GM21619 (cell line): Measurements from ENCODE around the gene RAD51B.

Experiments used
- ATAC-seq: cut with Tn5 transposase; IDR thresholded peaks from one replicate; pipeline ENCODE4 v1.9.1; 2021; ENCODE audit not compliant: unreplicated experiment

RAD51B gene

DNA sequence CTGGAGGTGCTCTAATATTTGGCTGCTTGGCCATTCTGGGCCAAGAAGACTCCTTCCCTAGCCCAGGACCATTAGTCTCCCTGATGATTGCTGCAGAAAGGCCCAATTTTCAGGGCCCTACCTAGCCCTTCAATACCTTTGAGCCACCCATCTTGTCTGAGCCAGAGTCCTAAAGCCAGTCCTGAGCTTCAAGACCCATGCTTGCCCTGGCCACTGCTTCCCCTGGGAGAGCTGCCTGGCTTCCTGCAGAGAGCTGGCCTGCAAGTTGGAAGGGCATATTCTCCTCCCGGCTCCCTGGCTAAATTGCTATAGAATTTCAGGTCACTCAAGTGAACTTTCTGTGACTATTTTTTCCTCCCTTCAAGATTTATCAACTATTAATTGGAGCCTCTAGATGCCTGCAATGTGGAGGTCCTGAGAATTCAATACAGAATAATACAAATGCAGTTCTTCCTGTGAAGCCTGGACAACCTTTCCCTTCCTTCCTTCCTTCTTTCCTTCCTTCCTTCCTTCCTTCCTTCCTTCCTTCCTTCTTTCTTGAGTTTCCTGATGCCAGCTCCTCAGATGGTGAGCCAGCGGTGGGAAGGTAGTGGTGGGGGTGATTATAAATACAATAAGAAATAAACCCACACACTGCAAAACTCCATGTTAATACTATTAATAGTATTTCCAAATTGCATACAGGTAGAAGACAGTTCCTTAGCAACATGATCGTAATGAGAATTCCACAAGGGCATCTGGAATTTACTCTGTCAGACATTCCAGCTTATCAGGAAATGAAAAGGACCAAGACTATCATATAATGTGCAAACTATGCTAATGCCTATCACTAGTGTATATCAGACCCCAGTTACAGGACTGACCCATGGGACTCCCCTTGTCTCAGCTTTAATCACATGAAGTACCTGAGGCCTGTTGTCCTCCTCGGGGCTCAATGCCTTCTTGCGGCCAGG, 865.2 kb downstream of the RAD51B start:
- ATAC-seq: no peak

DNA sequence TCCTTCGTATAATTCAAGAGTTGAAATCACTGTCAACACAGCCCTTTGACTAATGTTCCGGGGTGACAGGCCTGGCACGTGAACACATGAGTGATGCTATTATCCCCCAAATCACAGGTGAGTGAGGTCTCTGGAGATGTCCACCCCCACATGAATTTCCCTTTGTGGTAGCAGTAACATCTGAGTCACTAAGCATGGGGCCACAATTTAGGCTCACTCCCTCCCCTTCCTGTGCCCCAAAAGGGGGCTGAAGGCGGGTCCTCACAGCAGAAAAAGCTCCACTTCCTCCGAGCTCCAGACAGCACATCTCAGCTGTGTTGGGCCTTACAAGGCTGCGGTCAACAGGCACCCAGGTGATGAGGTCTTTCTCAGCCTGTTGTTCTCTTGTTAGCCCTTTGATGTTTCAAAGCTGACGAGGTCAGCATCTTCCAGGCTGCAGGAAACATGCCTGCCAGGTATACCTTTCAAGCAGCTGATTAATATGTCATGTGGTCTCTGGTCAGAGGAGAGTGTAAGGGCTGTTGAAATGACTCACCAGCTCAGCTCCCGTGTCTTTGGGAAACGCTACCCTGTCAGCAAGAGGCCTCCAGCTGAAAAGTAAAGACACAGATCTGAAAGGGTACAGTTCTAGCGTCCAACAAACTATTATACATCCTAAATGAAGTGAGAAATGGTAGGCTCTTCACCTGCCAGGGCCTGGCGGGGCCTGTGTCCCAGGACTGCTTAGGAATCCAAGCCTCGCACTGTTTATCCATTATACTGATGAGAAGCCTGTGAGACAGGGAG, 866.0 kb downstream of the RAD51B start:
- peak; percentile 76 for ATAC-seq

DNA sequence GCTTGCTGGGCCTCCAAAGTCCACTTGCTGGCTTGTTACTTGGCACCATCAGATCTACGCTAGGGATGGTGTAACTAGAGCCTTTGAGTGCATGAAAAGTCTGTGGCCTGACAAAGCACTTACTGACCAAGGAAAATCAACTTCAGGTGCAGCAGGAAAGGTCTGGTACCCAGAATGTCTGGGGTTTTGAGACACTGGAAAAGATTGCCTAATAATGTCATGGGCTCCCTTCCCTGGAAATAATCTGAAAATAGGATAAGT, 866.6 kb downstream of the RAD51B start:
- ATAC-seq: no peak

DNA sequence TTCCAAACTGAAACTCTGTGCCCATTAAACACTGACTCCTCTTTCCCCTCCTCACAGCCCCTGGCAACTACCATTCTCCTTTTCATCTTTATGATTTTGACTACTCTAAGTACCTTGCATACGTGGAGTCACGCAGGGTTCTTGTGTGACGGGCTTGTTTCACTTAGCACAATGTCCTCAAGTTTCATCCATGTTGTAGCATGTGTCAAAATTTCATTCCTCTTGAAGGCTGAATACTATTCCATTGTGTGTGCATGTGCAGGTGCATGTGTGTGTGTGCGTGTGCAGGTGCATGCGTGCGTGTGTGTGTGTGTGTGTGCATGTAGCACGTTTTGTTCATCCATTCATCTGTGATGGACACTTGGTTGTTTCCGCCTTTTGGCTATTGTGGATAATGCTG, 867.1 kb downstream of the RAD51B start:
- ATAC-seq: no peak

DNA sequence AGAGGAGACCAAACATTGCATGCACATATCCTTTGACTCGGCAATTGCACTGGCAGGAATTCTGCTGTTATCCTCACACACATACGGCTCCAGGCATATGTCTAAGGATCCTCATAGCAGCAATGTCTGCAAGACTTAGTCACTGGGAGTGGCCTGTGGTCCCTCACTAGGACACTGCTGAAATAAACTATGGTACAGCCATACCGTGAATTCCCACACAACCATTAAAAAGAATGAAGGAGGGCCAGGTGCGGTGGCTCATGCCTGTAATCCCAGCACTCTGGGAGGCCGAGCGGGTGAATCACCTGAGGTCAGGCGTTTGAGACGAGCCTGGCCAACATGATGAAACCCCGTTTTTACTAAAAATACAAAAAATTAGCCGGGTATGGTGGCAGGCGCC, 868.2 kb downstream of the RAD51B start:
- no peak for ATAC-seq

DNA sequence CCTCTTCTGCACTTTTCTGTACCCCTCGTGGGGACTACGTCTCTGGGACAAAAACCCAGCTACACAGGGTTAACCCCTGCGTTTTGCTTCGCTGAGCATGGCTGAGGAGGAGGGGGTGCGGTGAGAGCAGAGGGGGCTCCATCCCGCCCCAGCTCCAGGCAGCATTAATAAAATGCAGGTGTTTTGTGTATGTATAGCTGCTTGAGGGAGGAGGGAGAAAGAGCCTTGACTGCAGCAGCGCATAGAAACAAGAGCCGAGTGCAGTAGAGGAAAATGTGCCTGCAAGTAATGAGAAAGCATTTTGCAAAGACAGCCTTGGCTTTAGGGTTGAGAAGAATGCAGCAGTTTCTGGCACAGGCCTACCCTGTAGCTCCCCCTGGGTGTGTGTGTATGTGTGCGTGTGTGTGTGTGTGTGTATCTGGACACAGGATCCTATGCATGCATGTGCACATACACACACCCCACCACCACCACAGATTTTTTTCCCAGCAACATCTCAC, 869.3 kb downstream of the RAD51B start:
- ATAC-seq: no peak

DNA sequence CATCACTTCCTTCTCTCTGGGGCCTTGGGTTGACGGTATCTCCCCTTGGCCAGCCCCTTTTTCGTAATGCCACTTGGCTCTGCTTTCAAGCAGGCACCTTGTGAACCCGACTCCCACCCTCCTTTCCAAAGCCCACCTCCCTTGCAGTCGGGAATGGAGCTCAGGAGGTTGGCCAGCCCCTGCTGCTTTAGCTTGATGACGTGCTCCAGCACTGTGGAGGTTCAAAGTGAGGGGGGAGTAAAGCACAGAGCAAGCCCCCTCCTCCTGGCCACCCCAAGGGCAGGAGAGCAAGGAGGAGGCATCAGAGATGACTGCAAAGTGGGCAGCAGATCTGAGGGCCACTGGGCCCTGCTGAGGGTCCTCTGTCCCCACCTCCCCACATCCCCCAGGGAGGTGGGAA, 869.9 kb downstream of the RAD51B start:
- no peak for ATAC-seq

DNA sequence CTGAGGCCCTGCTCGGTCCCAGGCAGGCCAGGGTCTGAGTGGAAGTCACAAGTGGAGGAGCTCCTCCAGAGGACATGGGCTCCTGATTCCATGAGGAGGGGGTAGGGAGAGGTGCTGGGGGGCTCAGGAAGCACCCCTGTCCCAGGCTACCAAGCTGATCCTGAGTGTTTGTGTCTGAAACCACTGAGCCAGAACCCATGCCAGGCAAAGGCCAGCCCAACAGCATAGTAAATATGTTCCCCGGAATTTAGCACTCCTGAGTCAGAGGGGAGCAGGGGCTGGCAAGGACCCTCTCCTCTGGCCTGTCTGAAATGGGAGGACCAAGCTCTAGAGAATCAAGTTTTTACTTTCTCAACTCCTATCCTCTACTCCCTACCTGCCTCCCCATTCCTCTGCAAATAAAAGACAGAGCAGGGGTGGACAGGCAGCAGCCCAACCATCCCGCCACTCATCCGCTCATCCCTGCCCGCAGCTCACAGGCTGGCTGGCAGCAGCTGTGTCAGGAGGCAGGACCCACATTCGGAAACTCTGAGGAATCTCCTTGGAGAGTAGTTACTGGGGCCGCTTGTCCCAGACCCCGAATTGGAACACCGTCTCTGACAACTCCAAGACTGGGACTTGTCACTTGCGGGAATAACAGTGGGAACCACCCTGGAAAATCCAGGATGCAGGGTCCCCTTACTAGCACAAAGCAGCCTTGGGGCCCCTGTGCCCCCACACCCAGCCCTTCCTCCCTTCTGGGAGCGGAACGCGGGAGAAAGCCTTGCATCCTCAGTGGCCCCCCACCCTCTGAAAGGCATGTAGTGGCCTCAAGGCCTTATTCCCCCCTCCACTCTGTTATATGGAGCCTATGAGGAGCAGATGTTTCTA, 870.7 kb downstream of the RAD51B start:
- ATAC-seq: no peak

DNA sequence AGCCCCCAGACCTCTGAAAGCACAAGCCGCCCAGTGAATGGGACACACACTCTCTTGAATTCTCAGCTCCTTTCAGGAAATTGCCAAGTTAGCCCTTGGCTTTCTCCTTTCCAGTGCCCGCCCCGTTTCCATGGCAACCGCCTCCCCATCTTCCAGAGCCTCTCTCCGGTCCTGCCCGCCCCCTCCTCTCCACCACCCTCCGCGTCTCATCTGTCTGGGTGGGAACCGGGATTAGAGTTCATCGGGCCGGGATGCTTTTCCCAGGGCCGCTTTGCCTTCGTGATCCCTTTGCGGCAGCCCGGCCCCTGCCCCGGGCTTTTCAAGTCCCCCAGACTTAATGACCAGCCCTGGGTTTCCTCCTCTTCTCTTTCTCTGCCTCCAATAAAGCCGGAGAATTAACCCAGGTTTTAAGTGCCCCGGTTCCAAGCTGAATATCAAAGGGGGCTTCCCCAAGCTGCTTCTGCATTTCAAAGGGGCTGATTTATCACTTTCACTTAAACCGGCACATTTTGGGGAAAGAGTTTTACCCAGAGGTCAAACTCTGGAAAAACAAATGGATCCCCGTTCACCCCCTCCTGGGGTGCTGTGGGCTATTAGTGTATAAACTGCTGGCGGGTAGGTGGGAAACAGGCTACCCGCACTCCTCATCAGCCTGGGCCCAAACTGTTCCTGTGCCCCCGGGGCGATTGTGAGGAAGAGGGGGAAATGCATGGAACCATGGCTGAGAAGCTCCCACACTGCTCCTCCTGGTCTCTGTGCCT, 871.6 kb downstream of the RAD51B start:
- ATAC-seq: no peak

DNA sequence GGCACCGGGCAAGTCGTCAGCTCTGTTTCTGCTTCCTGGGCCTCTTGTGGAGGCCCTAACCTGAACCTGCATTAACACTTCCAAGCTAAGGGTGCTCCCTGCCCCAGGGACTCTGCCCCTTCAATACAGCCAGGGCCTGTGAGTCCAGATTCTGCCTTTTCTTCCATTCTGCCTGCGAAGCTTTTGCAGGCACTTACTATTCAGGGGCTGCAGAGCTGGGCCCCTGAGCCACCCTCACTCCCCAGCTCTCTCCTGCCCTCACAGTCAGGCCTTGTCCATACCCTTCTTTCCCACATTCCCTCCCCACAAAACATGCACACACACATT, 872.2 kb downstream of the RAD51B start:
- no peak for ATAC-seq

DNA sequence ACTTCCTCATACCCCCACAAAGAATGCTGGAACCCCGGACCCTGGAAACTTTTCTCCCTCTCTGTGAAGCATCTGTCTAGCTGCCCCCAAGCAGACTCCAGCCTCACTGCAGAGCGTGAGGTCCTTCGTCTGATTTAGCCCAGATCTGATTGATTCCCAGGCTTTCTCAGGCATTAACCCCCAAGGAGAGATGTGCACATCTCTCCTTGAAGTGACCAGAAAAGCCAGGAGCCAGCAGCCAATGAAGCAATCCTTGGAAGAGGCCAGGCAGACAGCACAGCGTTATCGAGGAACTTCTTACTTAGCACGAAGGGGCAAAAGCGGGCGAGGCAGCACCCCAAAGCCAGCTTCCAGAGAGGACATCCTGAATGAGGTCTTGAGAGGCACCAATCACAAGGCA, 872.6 kb downstream of the RAD51B start:
- no peak for ATAC-seq

DNA sequence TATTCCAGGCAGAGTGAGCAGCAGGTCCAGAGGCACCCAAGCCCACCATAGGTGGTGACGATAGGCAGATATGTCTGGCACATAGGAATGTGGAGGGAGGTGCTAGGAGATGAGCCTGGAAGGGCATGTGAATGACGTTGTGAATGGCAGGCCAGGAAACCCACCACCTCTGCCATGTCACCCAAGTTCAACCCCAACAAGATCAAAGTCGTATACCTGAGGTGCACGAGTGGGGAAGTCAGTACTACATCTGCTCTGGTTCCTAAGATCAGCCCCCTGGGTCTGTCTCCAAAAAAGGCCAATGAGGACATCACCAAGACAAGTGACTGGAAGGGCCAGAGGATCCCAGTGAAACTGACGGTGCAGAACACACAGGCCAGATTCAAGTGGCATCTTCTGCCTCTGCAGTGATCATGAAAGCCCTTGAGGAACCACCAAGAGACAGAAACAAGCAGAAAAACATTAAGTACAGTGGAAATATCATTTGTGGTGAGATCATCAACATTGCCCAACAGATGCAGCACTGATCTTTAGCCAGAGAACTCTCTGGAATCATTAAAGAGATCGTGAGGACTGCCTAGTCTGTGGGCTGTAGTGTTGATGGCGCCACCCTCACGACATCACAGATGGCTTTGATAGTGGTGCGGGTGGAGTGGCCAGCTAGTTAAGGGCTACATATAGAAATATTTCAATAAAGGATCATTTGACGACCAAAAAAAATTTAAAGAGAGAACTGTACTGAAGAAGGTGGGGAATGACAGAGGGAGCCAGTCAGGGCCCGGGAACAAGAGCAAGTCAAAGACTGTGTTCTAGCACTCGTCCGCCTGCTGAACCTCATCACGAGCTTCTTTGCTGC, 873.6 kb downstream of the RAD51B start:
- ATAC-seq: no peak

DNA sequence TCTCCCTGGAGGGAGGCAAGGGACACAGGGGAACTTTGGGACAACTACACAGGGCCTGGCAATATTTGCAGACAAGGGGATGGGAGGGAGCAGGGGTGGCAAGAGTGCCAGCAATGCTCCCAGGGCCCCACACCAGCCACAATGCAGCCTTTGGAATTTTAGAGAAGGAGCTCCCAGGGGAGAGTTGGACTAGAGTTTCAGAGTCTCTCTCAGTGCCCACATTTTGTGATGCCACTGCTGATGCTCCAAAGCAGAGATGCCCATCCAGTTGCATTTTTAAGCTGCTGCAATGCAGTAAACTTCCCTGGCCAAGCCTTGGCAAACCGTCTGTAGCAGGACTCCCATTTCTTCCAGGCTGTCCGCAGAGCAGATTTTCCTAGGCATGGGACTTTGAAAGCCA, 874.3 kb downstream of the RAD51B start:
- no peak for ATAC-seq

DNA sequence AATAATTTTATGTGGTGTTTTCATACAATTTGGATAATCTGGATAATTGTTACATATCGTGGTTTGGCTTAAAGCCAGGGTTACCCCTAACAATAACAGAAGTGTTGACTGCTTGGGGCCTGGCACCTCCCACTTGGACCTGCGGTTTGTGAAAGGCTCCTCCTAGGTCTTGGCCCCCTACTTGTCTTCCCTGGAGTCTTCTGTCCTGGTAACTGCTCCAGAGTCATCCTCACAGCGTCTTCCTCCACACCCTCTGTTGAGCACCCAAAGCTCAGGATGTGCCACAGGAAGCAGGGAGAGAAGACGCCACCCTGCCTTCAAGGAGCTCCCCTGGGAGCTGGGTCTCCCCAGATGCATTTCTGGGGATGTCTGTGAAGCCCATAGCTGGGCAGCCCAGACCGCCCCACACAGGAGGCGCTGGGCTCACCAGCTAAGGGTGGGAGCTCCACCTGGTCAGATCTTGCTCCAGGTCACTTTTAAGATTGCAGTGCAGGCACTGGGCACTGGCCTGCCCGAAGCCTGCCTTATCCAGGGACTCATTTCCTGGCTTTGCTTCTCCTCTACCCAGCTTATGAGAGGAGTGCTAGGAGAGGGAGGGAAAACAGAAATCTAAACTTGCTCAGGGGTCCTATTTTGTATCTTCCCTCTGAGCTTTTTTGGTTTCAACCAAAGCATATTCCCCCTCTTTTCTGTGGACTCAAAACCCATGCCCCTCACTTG, 875.1 kb downstream of the RAD51B start:
- ATAC-seq: peak; percentile 10

DNA sequence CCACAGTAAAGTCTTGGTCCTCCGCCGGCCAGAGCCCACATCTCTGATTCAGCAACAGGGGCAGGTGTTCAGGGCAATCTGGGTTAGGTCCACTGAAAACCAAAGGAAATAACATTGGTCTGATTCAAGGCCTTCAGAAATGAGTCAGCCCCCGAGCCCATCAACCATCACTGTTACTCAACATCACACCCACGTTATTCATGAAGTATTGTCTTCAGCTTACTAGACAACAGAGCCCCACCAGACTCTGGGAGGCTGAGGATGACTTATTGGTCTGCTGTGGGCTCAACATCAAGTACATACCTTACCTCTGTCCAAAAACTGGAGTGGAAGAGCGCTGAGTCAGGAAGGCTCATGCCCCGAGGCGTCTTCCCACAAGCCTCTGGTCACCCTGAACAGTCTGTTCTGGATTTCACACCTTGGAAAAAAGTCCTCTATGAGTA, 875.8 kb downstream of the RAD51B start:
- ATAC-seq: peak; percentile 88

DNA sequence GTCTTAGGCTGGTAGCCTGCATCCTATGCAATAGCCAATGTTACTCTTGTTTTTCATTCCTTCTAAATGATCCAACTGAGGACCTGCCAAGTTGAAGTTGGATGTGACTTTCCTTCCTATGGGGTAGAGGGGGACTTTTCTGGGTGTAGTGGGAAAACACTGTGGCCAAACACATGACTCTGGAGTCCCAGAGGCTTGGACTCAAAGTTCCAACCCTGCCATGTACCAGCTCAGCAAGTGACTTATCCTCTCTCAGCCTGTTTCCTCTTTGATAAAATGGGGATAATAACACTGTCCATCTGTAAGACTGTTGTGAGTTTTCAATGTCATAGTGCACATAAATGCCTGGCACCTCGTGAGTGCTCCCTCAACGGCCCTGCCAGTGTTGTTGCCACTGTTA, 876.3 kb downstream of the RAD51B start:
- no peak for ATAC-seq

DNA sequence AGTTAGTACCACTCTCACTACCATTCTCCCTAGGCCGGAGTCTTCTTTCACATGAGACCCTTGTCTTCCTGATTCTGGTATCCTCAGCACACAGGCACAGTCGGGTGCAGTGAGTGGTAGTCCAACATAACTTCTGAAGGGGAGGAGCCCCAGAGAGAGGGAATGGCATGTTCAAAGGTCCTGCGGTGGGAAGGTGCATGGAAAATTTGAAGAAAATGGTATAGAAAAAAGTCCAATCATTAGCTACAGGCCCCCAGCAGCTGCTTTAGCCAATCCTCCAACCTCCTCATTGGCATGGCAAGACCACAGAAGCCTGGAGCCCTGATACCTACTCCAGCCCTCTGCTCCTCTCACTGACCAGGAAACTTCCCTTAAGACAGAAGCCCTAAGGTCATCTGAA, 876.7 kb downstream of the RAD51B start:
- ATAC-seq: no peak

DNA sequence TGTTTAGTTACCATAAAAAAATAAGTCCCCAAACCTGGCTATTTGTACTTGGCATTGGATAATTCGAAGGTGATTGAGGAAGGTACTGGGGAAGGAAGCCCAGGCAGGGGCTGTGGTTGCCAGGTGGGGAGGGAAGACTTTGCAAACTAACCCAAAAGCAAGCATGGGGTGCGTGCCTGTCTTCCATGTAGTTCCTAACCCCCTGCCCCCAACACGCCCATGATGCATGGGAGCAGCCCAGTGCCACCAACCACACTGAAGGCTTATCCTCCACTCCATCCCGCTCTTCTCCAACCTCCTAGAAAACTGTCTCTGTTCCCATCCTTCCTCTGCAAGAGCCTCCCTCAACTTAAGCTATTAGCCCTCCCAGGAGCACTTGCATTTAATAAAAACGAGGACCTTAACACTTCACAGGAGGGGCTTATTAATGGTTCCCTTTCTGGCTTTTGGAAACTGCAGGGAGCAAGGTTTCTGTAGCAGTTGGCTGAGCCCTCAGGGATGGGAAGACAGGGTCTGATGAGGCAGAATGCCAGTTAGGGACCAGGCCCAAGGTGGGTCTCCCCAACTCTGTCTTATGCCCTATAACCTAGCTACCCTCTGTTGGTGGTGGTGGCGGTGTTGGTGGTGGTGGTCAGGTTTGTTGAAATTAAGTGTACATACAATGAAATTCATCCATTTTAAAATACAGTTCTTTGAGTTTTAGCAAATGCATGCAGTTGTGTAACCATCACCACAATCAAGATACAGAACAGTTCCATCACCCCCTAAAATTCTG, 877.3 kb downstream of the RAD51B start:
- no peak for ATAC-seq
